A673 (cell line): ENCODE data around the gene CACNA2D4. TPM values are rescaled to one million over a fixed set of nuclear protein-coding genes. Genes with fewer than 3 reads are reported as not detected.

ENCODE experiments used
- BruUV-seq: library from RNA; stranded (reverse); fragments of 400-500 nt; replicated peaks from 2 replicates; lab custom pipeline; 2021; lab: Mats Ljungman, UMichigan
- CTCF ChIA-PET: fragments of 300-600 bp; sonication (Branson Sonifier 250); formaldehyde crosslinking; loops from one replicate; lab custom pipeline; 2022; ENCODE audit warnings: antibody characterized with exemption; lab: Charles Lee
- POLR2A ChIA-PET: fragments of 300-600 bp; sonication (Branson Sonifier 250); formaldehyde crosslinking; loops from one replicate; lab custom pipeline; 2022; ENCODE audit warnings: antibody characterized with exemption; ENCODE audit not compliant: low non-redundant PET; lab: Charles Lee
- DNase-seq: peaks from one replicate; pipeline ENCODE4 v3.0.0-alpha.2; 2015; ENCODE audit warnings: low spot score
- H3K27ac ChIP-seq: fragments of 200-600 bp; sonication (generic); 2 replicates; pipeline ENCODE4 v1.5.1; 2016; ENCODE audit warnings: mixed run types, low read depth, mild to moderate bottlenecking, mixed read lengths, antibody characterized with exemption, low read length; ENCODE audit not compliant: poor library complexity, severe bottlenecking
- H3K27me3 ChIP-seq: fragments of 200-600 bp; sonication (generic); replicated peaks from 2 replicates; pipeline ENCODE4 v1.6.1; 2017; ENCODE audit warnings: mixed run types, low read depth, mild to moderate bottlenecking, mixed read lengths, antibody characterized with exemption, low read length; ENCODE audit not compliant: insufficient read depth, poor library complexity
- H3K36me3 ChIP-seq: fragments of 200-600 bp; sonication (generic); 2 replicates; pipeline ENCODE4 v1.6.1; 2016; ENCODE audit warnings: mixed run types, mild to moderate bottlenecking, mixed read lengths, antibody characterized with exemption, low read length; ENCODE audit not compliant: insufficient read depth, poor library complexity, severe bottlenecking
- H3K4me1 ChIP-seq: fragments of 200-600 bp; sonication (generic); 2 replicates; pipeline ENCODE4 v1.6.1; 2017; ENCODE audit warnings: mixed run types, mild to moderate bottlenecking, mixed read lengths, antibody characterized with exemption, low read length; ENCODE audit not compliant: insufficient read depth, poor library complexity, severe bottlenecking
- H3K4me3 ChIP-seq: fragments of 200-600 bp; sonication (generic); 2 replicates; pipeline ENCODE4 v1.5.1; 2016; ENCODE audit warnings: low read depth, mixed run types, mild to moderate bottlenecking, mixed read lengths, low read length; ENCODE audit not compliant: poor library complexity, severe bottlenecking
- H3K9me3 ChIP-seq: fragments of 200-600 bp; sonication (generic); 2 replicates; pipeline ENCODE4 v1.6.1; 2016; ENCODE audit warnings: mixed run types, low read depth, mild to moderate bottlenecking, mixed read lengths, antibody characterized with exemption, low read length; ENCODE audit not compliant: poor library complexity, severe bottlenecking
- CTCF ChIP-seq: fragments of 300-800, 200-600 bp; sonication (generic); conservative IDR thresholded peaks from 2 replicates; pipeline ENCODE4 v1.5.1; 2017; ENCODE audit warnings: low read depth, mild to moderate bottlenecking, antibody characterized with exemption, low read length, moderate library complexity, mixed read lengths
- EZH2 ChIP-seq: fragments of 200-600 bp; sonication (generic); IDR thresholded peaks from 2 replicates; pipeline ENCODE4 v1.6.1; 2017; ENCODE audit warnings: borderline replicate concordance, low read depth, mild to moderate bottlenecking, mixed read lengths, antibody characterized with exemption, low read length; ENCODE audit not compliant: poor library complexity, severe bottlenecking
- intact Hi-C: fragments of 100-400 bp; cut with micrococcal nuclease; formaldehyde crosslinking; loops from one replicate; pipeline ENCODE4 v1.10.0; 2022; ENCODE audit not compliant: unreplicated experiment
- total RNA-seq: library from RNA; stranded (reverse); gene quantifications from 2 replicates; pipeline ENCODE4 v1.2.3, GENCODE V29; 2021

Gene CACNA2D4
- total RNA-seq, 1 experiment from 2014 or later, result 0.41 TPM

GRCh38 chr12:1803736-1804135 lies 114.7 kb downstream of the CACNA2D4 start:
- POLR2A ChIA-PET, result no interaction called here
- no peak overlapping the region for H3K27ac ChIP-seq
- no peak for DNase-seq
- no peaks in the 10 kb centered on the region for H3K9me3 ChIP-seq
- H3K27me3 ChIP-seq, result no peaks in the 10 kb centered on the region
- no peak overlapping the region for H3K4me3 ChIP-seq
- TF ChIP-seq CTCF (no peak), EZH2 (no peak)
- no TSS peak for BruUV-seq
- H3K36me3 ChIP-seq, result no peaks in the 10 kb centered on the region
- H3K4me1 ChIP-seq, result no peaks in the 10 kb centered on the region
- intact Hi-C loops, result no loop called here
- CTCF ChIA-PET, result interaction anchor here (1.3 kb wide), 1 partner anchor 136 kb away, joined by 3 read pairs; no protein-coding TSS in a partner anchor

DNA sequence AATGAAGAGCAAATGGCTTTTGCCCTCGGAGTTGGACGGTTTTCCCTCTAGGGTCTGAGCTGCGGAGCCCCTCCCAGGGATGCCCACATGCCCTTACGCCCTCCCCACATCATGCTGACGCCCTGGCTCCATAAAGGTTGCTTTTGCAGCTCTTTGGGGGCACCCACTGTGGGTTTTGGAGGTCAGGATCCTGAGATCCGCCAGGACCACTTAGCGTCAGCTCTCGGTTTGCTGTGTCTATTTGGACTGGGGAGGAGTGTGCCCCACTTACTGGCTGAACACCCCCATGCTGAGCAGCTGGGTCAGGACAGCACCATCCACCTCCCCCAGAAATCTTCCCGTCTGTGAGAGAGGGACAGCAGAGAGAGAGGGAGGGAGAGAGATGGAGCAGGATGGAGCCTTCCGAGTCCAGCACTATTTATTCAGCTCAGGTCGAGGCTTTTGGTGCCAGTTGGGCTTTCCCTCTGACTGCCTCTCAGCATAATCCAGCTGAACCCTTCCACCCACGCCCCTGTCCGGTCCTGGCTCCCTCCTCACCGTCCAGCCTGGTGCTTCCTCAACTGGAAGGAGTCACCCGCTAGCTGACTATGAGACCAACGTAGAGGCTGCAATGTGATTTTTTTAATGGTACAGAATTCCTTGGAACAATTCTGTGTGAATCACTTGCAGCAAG lies 117.0 kb downstream of the CACNA2D4 start:
- intact Hi-C loops, result no loop called here
- no peak for TF ChIP-seq EZH2
- no peak for TF ChIP-seq CTCF
- H3K4me3 ChIP-seq, result no peak overlapping the region
- peaks cover 2% of the 10 kb centered on the region for H3K4me1 ChIP-seq
- no peaks in the 10 kb centered on the region for H3K27me3 ChIP-seq
- no peak overlapping the region for H3K27ac ChIP-seq
- ChIA-PET POLR2A (no interaction called here), CTCF (interaction anchor here (0.6 kb wide), 1 partner anchor 62 kb away, joined by 3 read pairs; no protein-coding TSS in a partner anchor)
- DNase-seq, result no peak
- H3K9me3 ChIP-seq, result no peaks in the 10 kb centered on the region
- BruUV-seq, result no TSS peak
- H3K36me3 ChIP-seq, result no peaks in the 10 kb centered on the region

GRCh38 chr12:1800401-1801302 lies 117.8 kb downstream of the CACNA2D4 start:
- intact Hi-C loops, result no loop called here
- H3K4me3 ChIP-seq, result no peak overlapping the region
- no peak overlapping the region for H3K27ac ChIP-seq
- H3K36me3 ChIP-seq, result no peaks in the 10 kb centered on the region
- H3K4me1 ChIP-seq, result peaks cover 4% of the 10 kb centered on the region
- CTCF ChIA-PET, result interaction anchor here (0.6 to 0.7 kb wide), 2 partner anchors 62 to 139 kb away, joined by 3 read pairs; no protein-coding TSS in a partner anchor
- peak; percentile 53 for DNase-seq
- peak; percentile 60 for TF ChIP-seq CTCF
- TF ChIP-seq EZH2, result no peak
- POLR2A ChIA-PET, result no interaction called here
- H3K9me3 ChIP-seq, result no peaks in the 10 kb centered on the region
- no peaks in the 10 kb centered on the region for H3K27me3 ChIP-seq
- BruUV-seq, result no TSS peak
